Activated naive CD8-positive, alpha-beta T cell treated with anti-CD3 and anti-CD28 coated beads, Interleukin-2, amount 50 U/mL, for 16 hours (primary cell): ENCODE measurements around the gene MAF.

ENCODE experiments used
- DNase-seq: peaks from one replicate; pipeline ENCODE4 v3.0.0-alpha.2; 2020; ENCODE audit warnings: low read depth, low spot score

The MAF gene

GRCh38 chr16:79589601-79590102, 10.9 kb downstream of the MAF start:
- DNase-seq, result no peak

DNA sequence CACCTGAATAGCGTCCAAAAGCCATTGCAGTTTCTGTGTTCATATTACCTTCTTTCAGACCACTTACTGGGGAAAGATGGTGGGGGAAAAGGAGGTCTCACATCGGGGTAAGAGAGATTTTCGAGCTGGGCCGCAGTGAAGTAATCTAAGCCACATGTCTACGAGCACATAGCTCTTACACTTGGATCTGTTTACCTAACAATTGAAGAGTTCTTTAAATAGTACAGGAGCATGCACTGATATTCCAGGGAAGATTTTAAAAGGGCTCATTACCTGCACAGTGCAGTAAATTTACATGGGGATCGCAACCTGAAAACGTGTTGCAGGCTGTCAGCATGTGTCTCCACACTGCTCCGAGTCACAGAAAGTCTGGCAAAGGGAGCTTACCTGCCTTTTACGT, 12.6 kb downstream of the MAF start:
- no peak for DNase-seq

DNA sequence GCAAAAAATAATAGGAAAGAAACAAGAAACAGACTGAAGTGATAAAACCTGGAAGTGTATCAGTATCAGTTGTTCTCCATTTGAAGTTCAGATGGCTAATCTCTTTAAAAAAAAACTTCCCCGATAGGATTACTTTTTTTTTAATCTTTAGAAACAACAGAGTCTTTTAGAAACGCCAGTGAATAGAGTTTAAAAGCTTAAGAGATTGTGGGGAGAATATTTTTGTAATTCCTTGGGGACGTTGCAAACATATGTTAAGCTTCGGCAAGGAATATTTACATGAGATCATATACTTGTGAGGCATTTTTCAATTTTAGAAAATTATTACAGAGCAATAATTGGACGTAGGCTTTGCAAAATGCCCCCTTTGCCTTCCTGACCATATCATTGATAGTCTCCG, 13.2 kb downstream of the MAF start:
- DNase-seq, result no peak

DNA sequence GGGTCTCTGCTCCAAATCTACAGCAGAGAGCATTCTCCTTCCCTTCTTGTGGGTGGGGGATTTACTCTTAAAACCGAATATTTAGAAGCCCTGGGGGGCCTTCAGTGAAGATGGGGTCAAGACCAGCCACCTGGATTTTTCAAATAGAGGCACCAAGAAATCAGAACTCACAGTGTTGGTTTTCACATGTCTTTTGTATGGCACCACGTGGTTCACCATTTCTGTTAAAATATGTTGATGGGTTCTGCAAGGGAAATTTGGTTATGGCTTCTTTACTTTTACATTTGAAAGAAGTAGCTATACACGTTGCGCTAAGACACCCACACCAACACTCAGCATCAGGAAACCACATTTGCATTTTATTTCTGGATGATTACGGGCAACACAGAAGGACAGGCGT, 17.7 kb downstream of the MAF start:
- no peak for DNase-seq

DNA sequence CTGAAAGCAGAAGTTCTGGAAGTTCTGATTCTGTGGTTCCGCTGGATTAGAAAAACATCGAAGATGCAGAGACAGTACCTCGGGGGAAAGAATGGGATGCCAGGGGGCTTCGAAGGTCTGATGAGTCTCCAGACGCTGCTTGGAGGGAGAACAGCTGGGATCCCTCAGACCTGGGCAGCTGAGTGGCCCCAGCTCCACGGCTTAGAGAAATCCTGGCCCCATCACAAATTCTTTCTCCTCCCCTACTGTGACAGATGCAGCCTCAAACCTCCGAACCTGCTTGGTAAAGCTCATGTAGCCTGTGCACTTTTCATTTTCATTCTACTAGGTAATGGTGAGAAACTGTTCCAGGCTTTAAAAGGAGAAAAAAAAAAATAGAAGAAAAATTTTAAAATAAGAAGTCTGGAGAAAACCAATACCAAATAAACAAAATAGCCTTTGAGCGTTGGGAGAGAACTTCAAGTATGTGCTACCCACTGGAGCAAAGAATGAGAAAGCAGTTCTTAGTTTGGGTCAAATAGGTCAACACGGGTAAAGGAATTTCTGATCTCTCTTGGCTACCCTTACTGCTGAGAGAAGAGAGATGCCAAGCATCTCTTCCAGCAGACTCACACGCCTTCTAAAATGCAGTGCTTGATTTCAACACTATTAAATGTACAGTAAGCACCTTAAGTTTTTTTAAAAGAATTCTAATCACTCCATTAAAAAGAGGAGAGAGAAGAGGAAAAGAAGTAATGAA, 19.9 kb downstream of the MAF start:
- DNase-seq, result no peak

GRCh38 chr16:79576602-79577001, 23.9 kb downstream of the MAF start:
- no peak for DNase-seq

DNA sequence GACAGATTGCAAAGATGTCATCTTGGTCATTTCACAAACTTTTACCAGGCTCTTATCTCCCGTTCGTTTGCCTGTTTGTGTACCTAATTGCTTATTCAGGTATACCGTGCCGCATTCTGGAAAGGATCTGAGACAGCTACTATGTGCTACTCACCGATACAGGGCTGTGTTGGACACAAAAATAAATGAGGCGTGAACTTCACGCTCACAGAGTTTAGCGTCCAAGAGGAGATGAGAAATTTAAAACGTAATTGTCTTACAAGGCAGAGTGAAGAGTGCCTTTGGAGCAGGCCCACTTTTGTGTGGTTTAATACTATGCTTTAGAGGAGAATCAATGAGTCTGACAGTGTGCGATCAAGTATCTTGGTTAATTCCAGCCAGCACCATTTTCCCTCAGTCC, 26.7 kb downstream of the MAF start:
- no peak for DNase-seq

DNA sequence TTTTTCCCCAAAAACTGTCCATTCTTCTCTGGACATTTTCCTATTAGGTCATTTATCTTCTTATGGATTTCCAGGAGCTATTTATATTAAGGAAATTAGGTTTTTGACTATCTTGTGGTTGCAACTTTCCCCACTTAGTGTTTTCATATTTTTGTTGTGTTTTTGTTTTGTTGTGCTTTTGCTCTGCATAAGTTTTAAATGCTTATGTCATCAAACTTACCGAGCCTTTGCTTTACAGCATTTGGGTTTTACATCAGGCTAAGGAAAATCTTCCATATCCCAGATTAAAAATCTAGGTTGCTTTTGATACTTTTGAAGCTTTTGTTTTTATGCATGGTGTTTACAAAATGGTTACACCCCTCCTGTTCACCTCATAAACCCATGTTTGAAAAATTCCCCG, 27.5 kb downstream of the MAF start:
- DNase-seq, result no peak

- DNase-seq, result no peak
Measured at GRCh38 chr16:79571903-79572535, 28.5 kb downstream of the MAF start.

DNA sequence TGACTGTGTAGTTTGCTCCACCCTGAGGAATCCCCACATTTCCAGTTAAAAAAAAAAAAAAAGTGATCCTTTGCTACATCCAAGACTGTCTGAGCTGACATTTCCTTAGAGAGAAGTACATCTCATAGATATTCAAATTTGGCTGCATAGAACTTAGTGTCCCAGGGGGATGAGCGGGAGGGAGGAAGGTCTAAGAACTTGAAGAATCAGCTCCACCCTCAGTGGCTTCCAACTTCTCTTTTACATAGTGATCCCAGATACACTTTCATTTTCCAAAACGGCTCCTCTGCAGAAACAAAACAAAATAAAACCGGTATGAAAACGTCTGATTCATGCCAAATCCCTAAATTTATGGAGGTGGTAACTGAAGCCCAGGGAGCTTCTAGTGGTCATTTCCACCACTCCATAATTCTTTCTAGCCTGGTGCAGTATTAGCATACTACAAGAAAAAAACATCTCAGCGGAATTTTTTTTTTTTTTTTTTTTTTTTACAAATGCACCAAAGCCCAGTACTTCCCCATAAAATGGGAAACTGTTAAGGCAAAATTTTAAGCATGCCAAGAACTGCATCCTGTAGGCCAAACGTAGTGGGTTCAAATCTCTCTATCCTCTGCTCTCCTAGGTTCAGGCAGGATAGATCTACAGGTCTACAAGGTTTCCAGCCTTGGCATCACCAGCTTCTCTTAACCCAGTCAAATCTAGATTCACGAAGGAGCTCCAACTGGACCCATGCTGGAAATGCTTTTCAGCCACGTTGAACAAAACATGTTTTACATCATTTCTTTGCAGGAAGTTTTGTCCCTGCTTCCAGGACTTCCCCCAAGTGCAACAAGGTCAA, 29.3 kb downstream of the MAF start:
- DNase-seq, result no peak

- no peak for DNase-seq
Measured at GRCh38 chr16:79564671-79565107, 35.8 kb downstream of the MAF start.

DNA sequence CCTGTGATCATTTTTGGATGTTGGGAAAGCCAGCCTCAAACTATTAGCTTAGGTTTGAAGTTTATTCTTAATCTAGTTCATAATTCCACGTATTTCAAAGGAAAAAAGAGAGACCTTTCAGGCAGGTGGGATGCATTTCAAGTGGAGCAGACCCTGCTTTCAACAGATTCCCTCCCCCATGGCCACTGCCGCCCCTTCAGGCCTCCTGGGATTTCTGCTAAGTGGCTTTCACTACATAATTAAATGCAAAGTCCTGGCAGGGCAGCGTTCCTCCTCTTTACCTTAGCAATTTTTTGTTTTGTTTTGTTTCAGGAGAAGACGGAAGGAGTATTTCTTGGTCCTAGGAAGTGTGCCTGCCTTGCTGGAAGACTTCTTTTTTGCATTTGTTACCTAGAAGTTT, 36.6 kb downstream of the MAF start:
- DNase-seq, result no peak

- no peak for DNase-seq
Measured at GRCh38 chr16:79562166-79562823, 38.2 kb downstream of the MAF start.

DNA sequence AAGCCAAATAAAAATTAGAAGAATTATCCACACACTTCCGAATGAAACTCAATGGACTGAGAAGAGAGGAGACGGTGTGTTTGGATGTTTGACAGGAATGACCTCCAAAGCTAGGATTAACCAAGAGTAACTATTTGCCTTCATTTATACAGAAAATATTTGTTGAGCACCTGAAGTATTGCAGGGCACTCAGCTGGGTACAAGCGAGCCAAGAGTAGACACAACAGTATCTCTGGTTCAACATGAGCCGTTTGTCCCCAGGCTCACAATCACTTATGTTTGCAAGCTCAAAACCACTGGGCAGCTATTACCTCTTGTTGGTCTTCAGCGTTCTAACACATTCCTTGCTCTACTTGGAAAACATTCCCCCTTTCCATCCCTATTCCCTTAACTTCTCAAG, 38.8 kb downstream of the MAF start:
- no peak for DNase-seq

DNA sequence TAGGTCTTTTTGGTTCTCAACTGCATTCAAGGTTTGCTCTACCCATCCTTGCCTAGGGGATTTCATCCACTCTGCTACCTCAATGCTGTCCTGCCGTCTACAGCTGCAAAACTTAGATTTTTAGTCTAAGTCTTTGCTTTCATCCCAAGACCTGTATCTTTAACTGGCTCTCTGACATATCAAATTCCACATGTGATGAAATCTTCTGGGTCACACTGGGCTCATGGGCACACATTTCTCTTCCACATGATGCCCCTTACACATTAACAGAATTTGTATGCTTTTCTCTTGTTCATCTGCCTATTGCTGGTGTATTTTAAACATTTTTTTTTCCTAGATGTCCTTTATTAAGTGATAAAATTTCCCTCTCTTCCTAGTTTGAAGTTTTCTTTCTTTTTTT, 39.6 kb downstream of the MAF start:
- DNase-seq, result no peak

DNA sequence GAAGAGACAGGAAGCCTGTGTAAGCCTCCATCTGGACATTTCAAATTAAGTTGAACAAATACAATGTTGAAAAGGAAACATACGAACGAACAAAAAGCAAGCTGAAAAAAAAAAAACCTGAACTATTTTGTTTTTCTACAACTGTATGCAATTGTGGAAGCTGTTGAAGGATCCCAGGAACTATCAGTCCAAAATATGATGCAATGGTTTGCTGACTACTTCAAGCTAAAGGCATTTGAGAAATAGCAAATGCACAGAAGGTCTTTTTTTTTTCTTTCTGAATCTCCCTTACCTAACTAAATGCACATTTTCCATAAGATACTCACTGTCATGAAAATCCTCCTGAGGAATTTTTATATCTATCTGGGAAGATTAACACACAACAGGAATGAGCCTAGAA, 40.2 kb downstream of the MAF start:
- DNase-seq, result no peak

GRCh38 chr16:79559532-79559931, 41.0 kb downstream of the MAF start:
- DNase-seq, result no peak

- no peak for DNase-seq
Measured at GRCh38 chr16:79557421-79557820, 43.1 kb downstream of the MAF start.

GRCh38 chr16:79554912-79555311, 45.6 kb downstream of the MAF start:
- DNase-seq, result no peak

GRCh38 chr16:79550373-79550772, 50.2 kb downstream of the MAF start:
- no peak for DNase-seq

DNA sequence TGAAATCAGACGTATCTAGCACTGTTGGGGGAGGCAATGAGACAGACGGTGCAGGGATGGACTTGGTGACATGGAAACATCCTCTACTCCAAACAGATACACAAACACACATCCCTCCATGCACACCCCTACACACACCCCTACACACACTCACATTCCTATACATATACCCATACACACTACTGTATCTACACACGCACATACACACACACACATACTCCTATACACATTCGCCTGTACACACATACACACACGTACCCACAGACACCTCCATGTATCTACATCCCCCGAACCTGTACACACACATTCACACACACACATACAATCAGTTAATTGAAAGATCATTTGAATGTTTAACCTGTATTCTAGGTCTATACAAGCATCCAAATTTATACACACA, 53.5 kb downstream of the MAF start:
- no peak for DNase-seq
